Activated naive CD8-positive, alpha-beta T cell (primary cell): ENCODE results near the gene NBAS.
"Not testable (repeated sequence)": the region's sequence is repeated elsewhere in the genome, so short reads cannot be mapped to it uniquely, and the experiment has no call there.

Experiments used
- H3K27ac Mint-ChIP-seq: one replicate; pipeline ENCODE4 v1.8.0; 2021; ENCODE audit warnings: mixed read lengths
- H3K27me3 Mint-ChIP-seq: one replicate; pipeline ENCODE4 v1.8.0; 2021; ENCODE audit warnings: mixed read lengths
- H3K36me3 Mint-ChIP-seq: one replicate; pipeline ENCODE4 v1.8.0; 2021; ENCODE audit warnings: mixed read lengths
- H3K4me1 Mint-ChIP-seq: one replicate; pipeline ENCODE4 v1.8.0; 2021; ENCODE audit warnings: low read depth, mixed read lengths
- H3K4me3 Mint-ChIP-seq: one replicate; pipeline ENCODE4 v1.8.0; 2021; ENCODE audit warnings: mild to moderate bottlenecking, mixed read lengths
- H3K9me3 Mint-ChIP-seq: one replicate; pipeline ENCODE4 v1.8.0; 2021; ENCODE audit warnings: low read depth, mixed read lengths

Gene NBAS

GRCh38 chr2:15450808-15451207 is 110.3 kb downstream of the NBAS start:
- H3K27me3 Mint-ChIP-seq: no peaks in the 10 kb centered on the region
- H3K27ac Mint-ChIP-seq: no peak overlapping the region
- no peak overlapping the region for H3K4me3 Mint-ChIP-seq
- H3K4me1 Mint-ChIP-seq: no peaks in the 10 kb centered on the region
- H3K9me3 Mint-ChIP-seq: peaks cover 7% of the 10 kb centered on the region
- peaks cover 30% of the 10 kb centered on the region for H3K36me3 Mint-ChIP-seq

- Mint-ChIP-seq H3K4me3 (no peak overlapping the region), H3K36me3 (peaks cover 32% of the 10 kb centered on the region), H3K27ac (no peak overlapping the region), H3K9me3 (peaks cover 10% of the 10 kb centered on the region), H3K4me1 (no peaks in the 10 kb centered on the region), H3K27me3 (no peaks in the 10 kb centered on the region)
These were observed 111.4 kb downstream of the NBAS start for GRCh38 chr2:15449556-15450236.

GRCh38 chr2:15448250-15448839 is 112.8 kb downstream of the NBAS start:
- Mint-ChIP-seq H3K4me3 (no peak overlapping the region), H3K27me3 (no peaks in the 10 kb centered on the region), H3K27ac (no peak overlapping the region), H3K9me3 (peaks cover 10% of the 10 kb centered on the region), H3K4me1 (no peaks in the 10 kb centered on the region), H3K36me3 (peaks cover 29% of the 10 kb centered on the region)

- Mint-ChIP-seq H3K36me3 (peaks cover 25% of the 10 kb centered on the region), H3K4me3 (no peak overlapping the region), H3K27me3 (no peaks in the 10 kb centered on the region), H3K27ac (no peak overlapping the region), H3K9me3 (peaks cover 10% of the 10 kb centered on the region), H3K4me1 (no peaks in the 10 kb centered on the region)
These were observed 113.8 kb downstream of the NBAS start for GRCh38 chr2:15447381-15447780.

- Mint-ChIP-seq H3K27ac (no peak overlapping the region), H3K4me3 (no peak overlapping the region), H3K27me3 (no peaks in the 10 kb centered on the region), H3K9me3 (peaks cover 10% of the 10 kb centered on the region), H3K36me3 (peaks cover 25% of the 10 kb centered on the region), H3K4me1 (no peaks in the 10 kb centered on the region)
These were observed 114.2 kb downstream of the NBAS start for GRCh38 chr2:15446961-15447360.

DNA sequence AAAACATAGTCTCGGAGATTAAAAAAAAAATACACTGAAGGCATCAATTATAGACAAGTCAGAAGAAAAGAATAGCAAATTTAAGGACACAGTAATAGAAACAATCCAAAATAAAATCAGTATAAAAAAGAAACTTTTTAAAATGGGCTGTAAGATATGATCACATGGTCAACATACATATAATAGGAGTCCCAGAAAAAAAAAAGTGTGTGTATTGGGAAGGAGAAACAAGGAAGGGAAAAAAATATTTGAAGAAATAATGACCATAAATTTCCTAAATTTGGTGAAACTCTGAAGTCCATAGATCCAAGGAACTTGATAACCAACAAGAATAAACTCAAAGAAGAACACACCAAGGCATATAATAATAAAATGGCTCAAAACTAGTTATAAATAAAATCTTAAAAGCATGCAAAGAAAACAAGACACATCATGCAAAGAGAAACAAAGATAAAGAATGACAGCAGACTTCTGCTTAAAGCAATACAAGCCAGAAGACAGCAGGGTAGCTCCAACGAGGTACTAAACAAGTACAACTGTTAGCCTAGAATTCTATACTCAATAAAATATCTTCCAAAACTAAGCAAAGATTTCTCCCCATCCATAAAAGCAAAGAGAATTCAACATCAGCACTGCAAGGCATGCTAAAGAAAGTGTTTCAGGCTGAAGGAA is 115.1 kb downstream of the NBAS start:
- no peak overlapping the region for H3K27ac Mint-ChIP-seq
- peaks cover 10% of the 10 kb centered on the region for H3K9me3 Mint-ChIP-seq
- no peaks in the 10 kb centered on the region for H3K27me3 Mint-ChIP-seq
- H3K36me3 Mint-ChIP-seq: peaks cover 23% of the 10 kb centered on the region
- no peak overlapping the region for H3K4me3 Mint-ChIP-seq
- no peaks in the 10 kb centered on the region for H3K4me1 Mint-ChIP-seq

DNA sequence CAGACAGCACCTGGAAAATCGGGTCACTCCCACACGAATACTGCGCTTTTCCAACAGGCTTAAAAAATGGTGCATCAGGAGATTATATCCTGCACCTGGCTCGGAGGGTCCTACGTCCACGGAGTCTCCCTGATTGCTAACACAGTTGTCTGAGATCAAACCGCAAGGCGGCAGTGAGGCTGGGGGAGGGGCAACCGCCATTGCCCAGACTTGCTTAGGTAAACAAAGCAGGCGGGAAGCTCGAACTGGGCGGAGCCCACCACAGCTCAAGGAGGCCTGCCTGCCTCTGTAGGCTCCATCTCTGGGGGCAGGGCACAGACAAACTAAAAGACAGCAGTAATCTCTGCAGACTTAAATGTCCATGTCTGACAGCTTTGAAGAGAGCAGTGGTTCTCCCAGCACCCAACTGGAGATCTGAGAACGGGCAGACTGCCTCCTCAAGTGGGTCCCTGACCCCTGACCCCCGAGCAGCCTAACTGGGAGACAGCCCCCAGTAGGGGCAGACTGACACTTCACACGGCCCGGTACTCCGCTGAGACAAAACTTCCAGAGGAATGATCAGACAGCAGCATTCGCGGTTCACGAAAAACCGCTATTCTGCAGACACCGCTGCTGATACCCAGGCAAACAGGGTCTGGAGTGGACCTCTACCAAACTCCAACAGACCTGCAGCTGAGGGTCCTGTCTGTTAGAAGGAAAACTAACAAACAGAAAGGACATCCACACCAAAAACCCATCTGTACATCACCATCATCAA is 121.2 kb downstream of the NBAS start:
- H3K36me3 Mint-ChIP-seq: not testable (repeated sequence)

GRCh38 chr2:15439366-15439765 is 121.8 kb downstream of the NBAS start:
- not testable (repeated sequence) for H3K4me1 Mint-ChIP-seq, H3K4me3 Mint-ChIP-seq, H3K9me3 Mint-ChIP-seq, H3K36me3 Mint-ChIP-seq, H3K27me3 Mint-ChIP-seq, H3K27ac Mint-ChIP-seq

More for the DNA sequence above, 121.2 kb downstream of the NBAS start:
- H3K27ac Mint-ChIP-seq, H3K4me3 Mint-ChIP-seq, H3K9me3 Mint-ChIP-seq, H3K27me3 Mint-ChIP-seq, H3K4me1 Mint-ChIP-seq: not testable (repeated sequence)

GRCh38 chr2:15436195-15436594 is 124.9 kb downstream of the NBAS start:
- Mint-ChIP-seq H3K4me3 (no peak overlapping the region), H3K27me3 (no peaks in the 10 kb centered on the region), H3K9me3 (no peaks in the 10 kb centered on the region), H3K27ac (no peak overlapping the region), H3K36me3 (peaks cover 11% of the 10 kb centered on the region), H3K4me1 (peaks cover 1% of the 10 kb centered on the region)

- Mint-ChIP-seq H3K4me3 (no peak overlapping the region), H3K9me3 (no peaks in the 10 kb centered on the region), H3K27me3 (no peaks in the 10 kb centered on the region), H3K4me1 (peaks cover 1% of the 10 kb centered on the region), H3K27ac (no peak overlapping the region), H3K36me3 (peaks cover 11% of the 10 kb centered on the region)
These were observed 125.7 kb downstream of the NBAS start for GRCh38 chr2:15435474-15435873.

GRCh38 chr2:15432642-15433256 is 128.4 kb downstream of the NBAS start:
- no peaks in the 10 kb centered on the region for H3K27me3 Mint-ChIP-seq
- H3K36me3 Mint-ChIP-seq: peaks cover 8% of the 10 kb centered on the region
- H3K4me1 Mint-ChIP-seq: no peaks in the 10 kb centered on the region
- no peak overlapping the region for H3K27ac Mint-ChIP-seq
- H3K4me3 Mint-ChIP-seq: no peak overlapping the region
- no peaks in the 10 kb centered on the region for H3K9me3 Mint-ChIP-seq

GRCh38 chr2:15429032-15429431 is 132.1 kb downstream of the NBAS start:
- H3K36me3 Mint-ChIP-seq: peaks cover 9% of the 10 kb centered on the region
- no peaks in the 10 kb centered on the region for H3K4me1 Mint-ChIP-seq
- no peak overlapping the region for H3K27ac Mint-ChIP-seq
- no peaks in the 10 kb centered on the region for H3K27me3 Mint-ChIP-seq
- H3K9me3 Mint-ChIP-seq: no peaks in the 10 kb centered on the region
- no peak overlapping the region for H3K4me3 Mint-ChIP-seq

- H3K27ac Mint-ChIP-seq: no peak overlapping the region
- H3K4me1 Mint-ChIP-seq: no peaks in the 10 kb centered on the region
- peaks cover 15% of the 10 kb centered on the region for H3K36me3 Mint-ChIP-seq
- no peak overlapping the region for H3K4me3 Mint-ChIP-seq
- H3K27me3 Mint-ChIP-seq: no peaks in the 10 kb centered on the region
- no peaks in the 10 kb centered on the region for H3K9me3 Mint-ChIP-seq
These were observed 133.1 kb downstream of the NBAS start for GRCh38 chr2:15427987-15428386.

- H3K27ac Mint-ChIP-seq: no peak overlapping the region
- no peak overlapping the region for H3K4me3 Mint-ChIP-seq
- H3K36me3 Mint-ChIP-seq: peaks cover 20% of the 10 kb centered on the region
- H3K4me1 Mint-ChIP-seq: no peaks in the 10 kb centered on the region
- H3K27me3 Mint-ChIP-seq: no peaks in the 10 kb centered on the region
- no peaks in the 10 kb centered on the region for H3K9me3 Mint-ChIP-seq
These were observed 134.5 kb downstream of the NBAS start for GRCh38 chr2:15426606-15427005.

DNA sequence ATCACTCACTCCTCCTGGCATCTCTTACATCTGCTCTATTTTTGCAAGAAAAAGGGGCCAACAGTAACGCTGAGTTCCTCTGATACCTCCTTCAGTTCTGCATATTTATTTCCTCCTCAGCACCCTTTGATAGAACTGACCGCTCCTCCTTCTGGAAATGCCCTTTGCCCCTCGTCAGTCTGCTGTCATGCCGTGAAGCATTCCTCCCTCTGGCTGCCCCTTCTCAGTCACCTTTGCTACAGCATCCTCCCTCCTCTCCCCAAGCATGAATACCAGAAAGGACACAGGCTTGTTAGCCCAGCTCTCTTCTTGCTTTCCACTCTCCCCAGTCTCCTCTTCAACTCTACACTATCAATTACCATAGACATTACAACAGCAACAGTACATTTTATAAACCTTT is 135.4 kb downstream of the NBAS start:
- H3K9me3 Mint-ChIP-seq: no peaks in the 10 kb centered on the region
- H3K36me3 Mint-ChIP-seq: peaks cover 18% of the 10 kb centered on the region
- H3K27me3 Mint-ChIP-seq: no peaks in the 10 kb centered on the region
- H3K4me1 Mint-ChIP-seq: no peaks in the 10 kb centered on the region
- H3K27ac Mint-ChIP-seq: no peak overlapping the region
- H3K4me3 Mint-ChIP-seq: no peak overlapping the region
